Hepatocyte (in vitro differentiated cells): Measurements from ENCODE around the gene ZNF746. TPM values are rescaled to one million over a fixed set of nuclear protein-coding genes. Genes with fewer than 3 reads are reported as not detected.

Experiments
- DNase-seq: peaks from one replicate; pipeline ENCODE4 v3.0.0-alpha.2; 2016; ENCODE audit warnings: low spot score
- H2AFZ ChIP-seq: fragments of 200-600 bp; sonication (generic); 2 replicates; pipeline ENCODE4 v1.6.0; 2016; ENCODE audit warnings: antibody characterized with exemption, mild to moderate bottlenecking
- H3K27ac ChIP-seq: fragments of 200-600 bp; sonication (generic); 2 replicates; pipeline ENCODE4 v1.5.1; 2016; ENCODE audit warnings: mild to moderate bottlenecking
- H3K27me3 ChIP-seq: fragments of 200-600 bp; sonication (generic); 2 replicates; pipeline ENCODE4 v1.6.1; 2016
- H3K36me3 ChIP-seq: fragments of 200-600 bp; sonication (generic); replicated peaks from 2 replicates; pipeline ENCODE4 v1.5.1; 2016; ENCODE audit warnings: low read depth; ENCODE audit not compliant: insufficient read depth
- H3K4me1 ChIP-seq: fragments of 200-600 bp; sonication (generic); 2 replicates; pipeline ENCODE4 v1.5.1; 2016; ENCODE audit warnings: mild to moderate bottlenecking, moderate library complexity; ENCODE audit not compliant: insufficient read depth
- H3K4me2 ChIP-seq: fragments of 200-600 bp; sonication (generic); 2 replicates; pipeline ENCODE4 v1.6.0; 2016
- H3K4me3 ChIP-seq: fragments of 200-600 bp; sonication (generic); 2 replicates; pipeline ENCODE4 v1.5.1; 2016; ENCODE audit warnings: mild to moderate bottlenecking
- H3K79me2 ChIP-seq: fragments of 200-600 bp; sonication (generic); 2 replicates; pipeline ENCODE4 v1.6.0; 2017; ENCODE audit warnings: mild to moderate bottlenecking
- H3K9me2 ChIP-seq: fragments of 200-600 bp; sonication (generic); replicated peaks from 2 replicates; pipeline ENCODE4 v1.6.0; 2017; ENCODE audit warnings: mild to moderate bottlenecking; ENCODE audit not compliant: insufficient read depth
- H3K9me3 ChIP-seq: fragments of 200-600 bp; sonication (generic); 2 replicates; pipeline ENCODE4 v1.5.1; 2016; ENCODE audit warnings: low read depth, mild to moderate bottlenecking
- H4K20me1 ChIP-seq: fragments of 200-600 bp; sonication (generic); 2 replicates; pipeline ENCODE4 v1.6.0; 2016; ENCODE audit warnings: mild to moderate bottlenecking; ENCODE audit not compliant: insufficient read depth, poor library complexity, severe bottlenecking
- CTCF ChIP-seq: fragments of 200-600 bp; sonication (generic); IDR thresholded peaks from 2 replicates; pipeline ENCODE4 v1.5.1; 2016; ENCODE audit warnings: antibody characterized with exemption, mild to moderate bottlenecking; ENCODE audit not compliant: poor library complexity
- EZH2 ChIP-seq: fragments of 200-600 bp; sonication (generic); IDR thresholded peaks from 2 replicates; pipeline ENCODE4 v1.6.1; 2016; ENCODE audit warnings: antibody characterized with exemption, mild to moderate bottlenecking, borderline replicate concordance
- EZH2phosphoT487 ChIP-seq: fragments of 200-600 bp; sonication (generic); IDR thresholded peaks from one replicate; pipeline ENCODE4 v1.6.1; 2018; ENCODE audit warnings: antibody characterized with exemption, mild to moderate bottlenecking, low read depth, moderate library complexity; ENCODE audit not compliant: unreplicated experiment, severe bottlenecking
- WGBS: methylation state at CpG from one replicate; pipeline ENCODE4 v1.1.6; 2016; ENCODE audit warnings: low lambda C conversion rate; ENCODE audit errors: missing lambda C conversion rate; 5-methylcytosine and 5-hydroxymethylcytosine counted together
- polyA plus RNA-seq: library from polyadenylated mRNA; unstranded; fragments of >200 nt; fragmentation: Nextera tagmentation; extraction: Ambion mirVana; gene quantifications from 2 replicates; pipeline ENCODE4 v1.2.1, GENCODE V29; 2016
- total RNA-seq: library from RNA; depleted of rRNA; stranded (reverse); fragments of >200 nt; gene quantifications from 2 replicates; pipeline ENCODE4 v1.2.3, GENCODE V29; 2014

ZNF746 gene
- total and polyA plus RNA-seq, 2 experiments from 2014 or later = 12.2 to 15.6 TPM

GRCh38 chr7:149490083-149490760 is 7.4 kb downstream of the ZNF746 start:
- DNase-seq = no peak
- peaks cover 6% of the 10 kb centered on the region for H4K20me1 ChIP-seq
- H3K4me2 ChIP-seq = no peak overlapping the region
- H3K79me2 ChIP-seq = peaks cover 7% of the 10 kb centered on the region
- H3K36me3 ChIP-seq = no peaks in the 10 kb centered on the region
- H3K9me3 ChIP-seq = no peaks in the 10 kb centered on the region
- WGBS = 96% methylated on average over 15 of the region's 15 CpGs
- H2AFZ ChIP-seq = no peak overlapping the region
- H3K9me2 ChIP-seq = no peaks in the 10 kb centered on the region
- no peak for TF ChIP-seq CTCF
- TF ChIP-seq EZH2 = no peak
- TF ChIP-seq EZH2phosphoT487 = no peak
- H3K27ac ChIP-seq = no peak overlapping the region
- no peak overlapping the region for H3K4me3 ChIP-seq
- H3K4me1 ChIP-seq = peaks cover 4% of the 10 kb centered on the region
- H3K27me3 ChIP-seq = no peaks in the 10 kb centered on the region

GRCh38 chr7:149489391-149490024 is 8.1 kb downstream of the ZNF746 start:
- Histone ChIP-seq H3K4me1 (no peaks in the 10 kb centered on the region), H3K27ac (no peak overlapping the region), H3K79me2 (no peaks in the 10 kb centered on the region), H3K9me3 (no peaks in the 10 kb centered on the region), H3K4me3 (no peak overlapping the region), H3K9me2 (no peaks in the 10 kb centered on the region), H3K27me3 (no peaks in the 10 kb centered on the region), H4K20me1 (no peaks in the 10 kb centered on the region), H2AFZ (no peak overlapping the region), H3K36me3 (no peaks in the 10 kb centered on the region), H3K4me2 (no peak overlapping the region)
- WGBS = 94% methylated on average over 15 of the region's 15 CpGs
- no peak for DNase-seq
- TF ChIP-seq EZH2 (no peak), CTCF (no peak), EZH2phosphoT487 (no peak)

- no peak overlapping the region for H3K27ac ChIP-seq
- H3K36me3 ChIP-seq = no peaks in the 10 kb centered on the region
- H3K4me1 ChIP-seq = no peaks in the 10 kb centered on the region
- no peaks in the 10 kb centered on the region for H3K79me2 ChIP-seq
- TF ChIP-seq CTCF (no peak), EZH2phosphoT487 (no peak), EZH2 (no peak)
- H3K4me3 ChIP-seq = no peak overlapping the region
- H3K9me3 ChIP-seq = no peaks in the 10 kb centered on the region
- DNase-seq = no peak
- H4K20me1 ChIP-seq = no peaks in the 10 kb centered on the region
- no peak overlapping the region for H2AFZ ChIP-seq
- no peaks in the 10 kb centered on the region for H3K27me3 ChIP-seq
- WGBS = 100% methylated on average over 1 of the region's 1 CpG
- H3K9me2 ChIP-seq = no peaks in the 10 kb centered on the region
- no peak overlapping the region for H3K4me2 ChIP-seq
Measured at GRCh38 chr7:149479568-149479967, 18.0 kb downstream of the ZNF746 start.
